ENCODE data around the gene UBTD2. TPM values are rescaled to one million over a fixed set of nuclear protein-coding genes. Genes with fewer than 3 reads are reported as not detected.

UBTD2 gene
- total and polyA plus RNA-seq, 2 donors (not counting 1 experiment from before 2014, with no cell fraction given), result 1.4 to 9.2 TPM

DNA sequence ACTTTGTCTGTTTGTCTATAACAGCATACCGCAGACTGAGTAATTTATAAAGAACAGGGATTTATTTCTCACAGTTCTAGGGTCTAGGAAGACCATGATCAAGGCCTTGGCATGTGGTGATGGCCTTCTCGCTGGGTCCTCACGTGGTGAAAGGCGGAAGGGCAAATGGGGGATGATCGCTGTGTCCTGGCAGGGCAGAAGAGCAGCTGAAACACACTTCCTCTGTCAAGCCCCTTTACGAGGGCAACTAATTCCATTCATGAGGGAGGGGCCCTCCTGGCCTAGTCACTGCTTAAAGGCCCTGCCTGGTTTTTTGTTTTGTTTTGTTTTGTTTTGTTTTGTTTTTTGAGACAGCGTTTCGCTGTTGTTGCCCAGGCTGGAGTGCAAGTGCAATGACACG, 41.9 kb upstream of the UBTD2 start:
- peaks cover 17% of the 10 kb centered on the region for H3K4me1 Mint-ChIP-seq
- Histone ChIP-seq H3K36me3 (replicated peaks in 1 of 2; ENCODE audit: control extremely low read depth in 1 of 2, control insufficient read depth in 1 of 2, extremely low read depth in 1 of 2, insufficient read depth in 2 of 2, low read length in 1 of 2) (no peaks in the 10 kb centered on the region), H3K4me3 (ENCODE audit: control extremely low read depth in 1 of 5, extremely low read depth in 1 of 5, insufficient read depth in 1 of 5, low read depth in 2 of 5, low read length in 4 of 5) (no peak overlapping the region), H3K9ac (ENCODE audit: low read length) (no peak overlapping the region), H3K4me1 (ENCODE audit: control insufficient read depth in 2 of 2, insufficient read depth in 2 of 2, low read length in 2 of 2) (peaks cover 0 to 5% of the 10 kb centered on the region in 2 donors), H3K27ac (ENCODE audit: low read length in 2 of 2) (no peak overlapping the region), H3K4me2 (replicated peaks; ENCODE audit: low read depth, low read length, poor library complexity, severe bottlenecking) (no peak overlapping the region), H3K79me2 (ENCODE audit: control insufficient read depth, insufficient read depth, low read length) (no peaks in the 10 kb centered on the region), H4K20me1 (ENCODE audit: control insufficient read depth, insufficient read depth, low read length, poor library complexity, severe bottlenecking) (no peaks in the 10 kb centered on the region), H3K27me3 (replicated peaks in 1 of 4; ENCODE audit: control extremely low read depth in 1 of 4, control insufficient read depth in 3 of 4, insufficient read depth in 4 of 4, low read length in 3 of 4) (no peaks in the 10 kb centered on the region), H2AFZ (ENCODE audit: insufficient read depth, low read depth, low read length, poor library complexity, severe bottlenecking) (no peak overlapping the region), H3K9me3 (ENCODE audit: control extremely low read depth in 1 of 3, control insufficient read depth in 2 of 3, insufficient read depth in 1 of 3, low read length in 2 of 3) (no peaks in the 10 kb centered on the region)
- ATAC-seq (ENCODE audit: low read depth) (no peak), DNase-seq (no peak)
- no peaks in the 10 kb centered on the region for H3K9me3 Mint-ChIP-seq (ENCODE audit: insufficient read depth)
- TF ChIP-seq, protein P1, sequence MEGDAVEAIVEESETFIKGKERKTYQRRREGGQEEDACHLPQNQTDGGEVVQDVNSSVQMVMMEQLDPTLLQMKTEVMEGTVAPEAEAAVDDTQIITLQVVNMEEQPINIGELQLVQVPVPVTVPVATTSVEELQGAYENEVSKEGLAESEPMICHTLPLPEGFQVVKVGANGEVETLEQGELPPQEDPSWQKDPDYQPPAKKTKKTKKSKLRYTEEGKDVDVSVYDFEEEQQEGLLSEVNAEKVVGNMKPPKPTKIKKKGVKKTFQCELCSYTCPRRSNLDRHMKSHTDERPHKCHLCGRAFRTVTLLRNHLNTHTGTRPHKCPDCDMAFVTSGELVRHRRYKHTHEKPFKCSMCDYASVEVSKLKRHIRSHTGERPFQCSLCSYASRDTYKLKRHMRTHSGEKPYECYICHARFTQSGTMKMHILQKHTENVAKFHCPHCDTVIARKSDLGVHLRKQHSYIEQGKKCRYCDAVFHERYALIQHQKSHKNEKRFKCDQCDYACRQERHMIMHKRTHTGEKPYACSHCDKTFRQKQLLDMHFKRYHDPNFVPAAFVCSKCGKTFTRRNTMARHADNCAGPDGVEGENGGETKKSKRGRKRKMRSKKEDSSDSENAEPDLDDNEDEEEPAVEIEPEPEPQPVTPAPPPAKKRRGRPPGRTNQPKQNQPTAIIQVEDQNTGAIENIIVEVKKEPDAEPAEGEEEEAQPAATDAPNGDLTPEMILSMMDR (IDR thresholded peaks at IDR 0.05), result no peak
- no peak for TF ChIP-seq EZH2 (IDR thresholded peaks at IDR 0.05; ENCODE audit: borderline replicate concordance, insufficient read depth, low read depth, low read length, poor library complexity, severe bottlenecking)
- ChIA-PET POLR2A (no interaction called here), CTCF (no interaction called here)
- H3K27me3 Mint-ChIP-seq, result no peaks in the 10 kb centered on the region
- H3K27ac Mint-ChIP-seq, result no peak overlapping the region
- intact Hi-C loops (cut with micrococcal nuclease), result no loop called here
- no peak overlapping the region for H3K4me3 Mint-ChIP-seq
- WGBS (ENCODE audit: insufficient coverage), result 91% methylated on average over 9 of the region's 9 CpGs

DNA sequence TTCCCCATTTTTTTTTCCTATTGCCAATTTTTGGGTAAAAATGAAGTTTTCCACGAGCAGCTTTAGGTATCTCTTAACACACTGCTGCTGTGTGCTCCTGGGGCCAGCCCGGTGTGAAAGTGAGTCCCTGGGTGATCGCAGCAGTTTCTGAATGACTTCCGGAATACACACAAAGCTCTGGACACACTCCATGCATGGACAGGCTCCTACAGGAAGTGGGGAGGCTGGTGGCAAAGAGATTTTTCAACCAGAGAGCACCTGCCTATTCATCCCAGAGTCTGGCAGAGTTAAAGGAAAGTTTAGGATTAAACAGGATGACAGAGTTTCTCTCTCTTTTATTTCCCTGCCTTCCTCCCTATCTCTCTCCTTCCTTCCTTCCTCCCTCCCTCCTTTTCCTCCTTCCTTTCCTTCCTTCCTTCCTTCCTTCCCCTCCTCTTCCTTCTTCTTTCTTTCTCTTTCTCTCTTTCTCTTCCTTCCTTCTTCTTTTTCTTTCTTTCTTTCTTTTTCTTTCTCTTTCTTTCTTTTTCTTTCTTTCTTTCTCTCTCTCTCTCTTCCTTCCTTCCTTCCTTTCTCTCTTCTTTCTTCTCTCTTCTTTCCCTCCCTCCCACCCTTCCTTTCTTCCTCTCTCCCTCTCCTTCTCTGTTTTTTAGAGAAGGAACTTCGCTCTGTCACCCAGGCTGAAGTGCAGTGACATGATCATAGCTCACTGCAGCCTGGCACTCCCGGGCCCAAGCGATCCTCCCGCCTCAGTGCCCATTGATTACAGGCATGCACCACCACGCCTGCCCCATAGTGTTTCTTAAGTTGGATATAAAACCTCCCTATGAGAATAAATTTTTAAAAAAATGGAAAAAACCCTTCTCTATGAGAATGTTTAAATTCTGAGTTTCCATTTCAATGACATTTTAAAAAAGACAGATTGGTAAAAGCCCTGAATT, 38.7 kb upstream of the UBTD2 start:
- Histone ChIP-seq H3K4me3 (ENCODE audit: control extremely low read depth in 1 of 5, extremely low read depth in 1 of 5, insufficient read depth in 1 of 5, low read depth in 2 of 5, low read length in 4 of 5) (no peak overlapping the region), H3K9me3 (ENCODE audit: control extremely low read depth in 1 of 3, control insufficient read depth in 2 of 3, insufficient read depth in 1 of 3, low read length in 2 of 3) (no peaks in the 10 kb centered on the region), H3K27ac (ENCODE audit: low read length in 2 of 2) (no peak overlapping the region), H3K79me2 (ENCODE audit: control insufficient read depth, insufficient read depth, low read length) (no peaks in the 10 kb centered on the region), H3K4me2 (replicated peaks; ENCODE audit: low read depth, low read length, poor library complexity, severe bottlenecking) (no peak overlapping the region), H3K27me3 (replicated peaks in 1 of 4; ENCODE audit: control extremely low read depth in 1 of 4, control insufficient read depth in 3 of 4, insufficient read depth in 4 of 4, low read length in 3 of 4) (no peaks in the 10 kb centered on the region), H3K4me1 (ENCODE audit: control insufficient read depth in 2 of 2, insufficient read depth in 2 of 2, low read length in 2 of 2) (peaks cover 0 to 5% of the 10 kb centered on the region in 2 donors), H2AFZ (ENCODE audit: insufficient read depth, low read depth, low read length, poor library complexity, severe bottlenecking) (no peak overlapping the region), H4K20me1 (ENCODE audit: control insufficient read depth, insufficient read depth, low read length, poor library complexity, severe bottlenecking) (no peaks in the 10 kb centered on the region), H3K36me3 (replicated peaks in 1 of 2; ENCODE audit: control extremely low read depth in 1 of 2, control insufficient read depth in 1 of 2, extremely low read depth in 1 of 2, insufficient read depth in 2 of 2, low read length in 1 of 2) (no peaks in the 10 kb centered on the region), H3K9ac (ENCODE audit: low read length) (no peak overlapping the region)
- no peak overlapping the region for H3K4me3 Mint-ChIP-seq
- intact Hi-C loops (cut with micrococcal nuclease), result no loop called here
- H3K27me3 Mint-ChIP-seq, result no peaks in the 10 kb centered on the region
- no peak for DNase-seq
- peaks cover 20% of the 10 kb centered on the region for H3K4me1 Mint-ChIP-seq
- ChIA-PET POLR2A (no interaction called here), CTCF (no interaction called here)
- 37% methylated on average over 2 of the region's 9 CpGs for WGBS (ENCODE audit: insufficient coverage)
- no peak for ATAC-seq (ENCODE audit: low read depth)
- TF ChIP-seq, protein P1 (IDR thresholded peaks at IDR 0.05), result no peak
- TF ChIP-seq EZH2 (IDR thresholded peaks at IDR 0.05; ENCODE audit: borderline replicate concordance, insufficient read depth, low read depth, low read length, poor library complexity, severe bottlenecking), result no peak
- no peak overlapping the region for H3K27ac Mint-ChIP-seq
- H3K9me3 Mint-ChIP-seq (ENCODE audit: insufficient read depth), result no peaks in the 10 kb centered on the region

Measured in B cell (primary cell).